NCI-H524 treated with DMSO at 0.1 percent for 48 hours (cell line): ENCODE measurements around the gene OSGIN1.

Experiments used
- DNase-seq: peaks from one replicate; lab custom pipeline; 2025; lab: John Stamatoyannopoulos, UW

OSGIN1 gene

GRCh38 chr16:83958137-83958845 is 5.3 kb downstream of the OSGIN1 start:
- peak; percentile 49 for DNase-seq

DNA sequence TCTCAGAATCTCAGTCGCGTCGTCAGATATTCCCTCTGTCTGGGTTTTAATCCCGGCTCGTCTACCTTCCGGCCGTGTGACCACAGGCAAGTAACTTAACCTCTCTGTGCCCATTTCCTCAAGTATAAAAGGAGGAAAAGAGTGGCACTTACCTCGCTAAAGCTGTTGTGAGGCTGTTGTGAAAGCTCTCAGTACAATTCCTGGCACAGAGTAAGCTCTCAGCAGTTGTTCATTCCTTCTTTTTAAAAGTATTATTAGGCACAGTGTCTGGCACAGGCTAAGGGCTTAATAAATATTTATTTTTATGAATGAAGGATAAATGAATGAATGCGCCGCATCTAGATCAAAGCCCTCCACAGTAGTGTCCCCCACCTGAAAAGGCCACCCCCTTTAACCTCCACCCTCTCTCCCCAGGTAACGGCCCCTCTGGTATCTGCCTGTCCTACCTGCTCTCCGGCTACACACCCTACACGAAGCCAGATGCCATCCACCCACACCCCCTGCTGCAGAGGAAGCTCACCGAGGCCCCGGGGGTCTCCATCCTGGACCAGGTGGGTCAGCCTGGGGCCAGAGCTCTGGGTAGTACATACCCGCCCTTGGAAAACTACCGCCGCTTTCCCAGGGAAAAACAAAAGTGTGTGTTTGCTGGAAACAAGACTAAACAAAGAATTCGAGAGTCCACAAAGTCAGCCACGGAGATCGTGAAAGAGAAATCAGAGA is 6.0 kb downstream of the OSGIN1 start:
- no peak for DNase-seq

DNA sequence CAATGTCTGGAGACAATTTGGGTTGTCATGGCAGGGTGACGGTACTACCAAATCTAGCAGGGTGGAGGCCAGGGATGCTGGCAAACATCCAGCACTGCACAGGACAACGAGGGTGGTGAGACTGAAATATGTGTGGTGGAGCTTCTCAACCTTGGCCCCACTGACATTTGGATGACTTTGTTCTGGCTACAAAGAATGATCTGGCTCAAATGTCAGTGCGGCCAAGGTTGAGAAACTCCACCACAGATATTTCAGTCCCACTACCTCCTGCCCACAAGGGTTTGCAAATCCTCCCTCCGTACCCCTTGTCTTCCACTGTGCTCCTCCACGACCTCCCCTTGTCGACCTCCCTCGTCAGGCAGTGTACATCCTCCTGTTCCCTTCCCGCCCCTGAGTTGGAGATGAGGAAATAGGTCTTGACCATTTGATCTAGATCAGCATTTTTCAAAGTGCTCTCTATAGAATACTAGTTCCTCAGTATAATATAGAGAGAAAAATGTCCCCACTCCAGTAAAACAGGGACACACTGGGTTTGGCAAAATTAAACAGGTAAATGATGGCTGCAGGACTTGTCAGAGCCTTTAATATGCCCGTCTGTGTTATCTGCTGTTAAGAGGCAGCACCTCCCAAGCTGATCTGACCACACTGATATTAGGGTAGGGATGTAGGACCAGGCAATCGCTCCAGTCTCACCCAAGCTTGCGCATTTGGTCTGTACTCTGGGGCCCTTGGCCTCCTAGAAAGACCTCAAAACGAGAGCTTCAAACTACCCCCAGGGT is 6.8 kb downstream of the OSGIN1 start:
- DNase-seq, result no peak

DNA sequence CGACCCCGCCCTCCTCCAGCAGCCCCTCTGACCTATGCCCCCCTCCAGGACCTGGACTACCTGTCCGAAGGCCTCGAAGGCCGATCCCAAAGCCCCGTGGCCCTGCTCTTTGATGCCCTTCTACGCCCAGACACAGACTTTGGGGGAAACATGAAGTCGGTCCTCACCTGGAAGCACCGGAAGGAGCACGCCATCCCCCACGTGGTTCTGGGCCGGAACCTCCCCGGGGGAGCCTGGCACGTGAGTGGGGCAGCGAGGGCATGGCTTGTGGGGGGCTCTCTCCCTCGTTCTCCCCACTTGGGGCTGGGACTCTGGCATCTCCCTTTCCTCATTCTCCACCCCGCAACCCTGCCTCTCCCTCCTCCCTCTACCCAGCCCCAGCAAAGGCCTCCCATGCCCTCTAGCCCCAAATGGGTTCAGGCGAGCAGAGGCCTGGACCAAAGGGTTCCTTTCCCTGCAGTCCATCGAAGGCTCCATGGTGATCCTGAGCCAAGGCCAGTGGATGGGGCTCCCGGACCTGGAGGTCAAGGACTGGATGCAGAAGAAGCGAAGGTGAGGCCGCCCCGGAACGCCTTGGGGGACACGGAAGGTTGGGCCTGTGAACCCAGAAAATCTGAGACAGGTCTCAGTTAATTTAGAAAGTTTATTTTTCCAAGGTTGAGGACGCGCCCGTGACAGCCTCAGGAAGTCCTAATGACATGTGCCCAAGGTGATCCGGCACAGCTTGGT is 7.6 kb downstream of the OSGIN1 start:
- DNase-seq, result no peak

GRCh38 chr16:83961591-83961990 is 8.6 kb downstream of the OSGIN1 start:
- no peak for DNase-seq

DNA sequence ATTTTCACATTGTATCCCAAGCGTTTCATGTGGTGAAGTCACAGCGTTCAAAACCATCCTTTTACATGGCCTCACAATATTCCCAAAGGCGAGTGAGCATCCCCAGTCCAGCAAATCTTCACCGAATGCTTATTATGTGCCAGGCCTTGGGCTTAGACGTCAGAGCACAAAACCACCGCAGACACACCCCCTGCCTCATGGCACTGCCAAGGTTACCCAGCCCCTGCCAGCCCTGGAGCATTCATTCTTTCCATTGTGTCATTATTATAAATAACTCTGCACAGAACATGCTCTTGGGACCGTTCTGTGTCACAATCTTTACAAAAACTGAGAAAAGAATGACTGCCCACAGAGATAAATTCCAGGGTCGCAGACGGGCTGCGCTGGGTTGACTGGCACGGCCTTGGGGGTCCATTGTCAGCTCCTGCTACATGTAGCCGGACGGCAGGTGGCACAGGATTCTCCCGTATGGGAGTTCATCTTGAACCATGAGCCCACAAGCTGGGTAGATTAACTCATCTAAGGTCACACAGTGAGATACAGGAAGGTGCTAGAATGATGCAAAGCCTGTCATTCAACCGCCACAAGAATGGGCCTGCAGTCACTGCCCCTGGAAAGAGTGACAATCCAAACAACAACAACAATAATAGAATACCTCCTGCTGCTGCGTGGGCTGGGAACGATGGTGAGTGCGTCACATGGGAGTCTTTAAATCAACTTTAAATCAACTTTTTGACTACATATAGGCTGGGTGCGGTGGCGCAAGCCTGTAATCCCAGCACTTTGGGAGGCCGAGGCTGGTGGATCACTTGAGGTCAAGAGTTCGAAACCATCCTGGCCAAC is 10.5 kb downstream of the OSGIN1 start:
- DNase-seq, result no peak

- DNase-seq, result no peak
These were observed 11.8 kb downstream of the OSGIN1 start for GRCh38 chr16:83964684-83965443.

- no peak for DNase-seq
These were observed 12.6 kb downstream of the OSGIN1 start for GRCh38 chr16:83965444-83966152.

DNA sequence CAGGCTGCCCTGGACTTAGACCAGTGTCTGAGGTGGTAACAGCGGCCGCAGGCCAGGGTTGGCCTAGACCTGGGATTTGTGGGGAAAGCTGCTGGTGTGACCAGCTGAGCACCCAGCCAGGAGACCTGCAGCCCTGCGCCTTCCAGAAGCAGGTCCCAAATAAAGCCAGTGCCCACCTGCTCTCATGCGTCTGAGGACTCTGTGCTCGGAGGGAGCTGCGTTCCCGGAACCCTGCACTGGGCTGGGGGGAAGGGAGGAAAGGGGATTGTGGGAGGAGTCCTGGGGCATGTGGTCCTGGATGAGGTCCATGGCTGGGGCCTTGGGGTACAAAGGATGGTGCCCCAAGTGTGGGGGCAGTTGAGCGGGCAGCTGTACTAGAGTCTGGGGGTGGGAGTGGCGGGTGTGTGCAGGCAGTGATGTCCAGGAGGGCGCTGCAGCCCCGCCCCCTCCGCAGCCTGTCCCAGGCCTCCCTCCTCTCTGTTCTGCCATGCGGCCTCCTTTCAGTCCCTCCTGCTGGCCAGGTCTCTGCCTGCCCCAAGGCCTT is 13.2 kb downstream of the OSGIN1 start:
- no peak for DNase-seq

DNA sequence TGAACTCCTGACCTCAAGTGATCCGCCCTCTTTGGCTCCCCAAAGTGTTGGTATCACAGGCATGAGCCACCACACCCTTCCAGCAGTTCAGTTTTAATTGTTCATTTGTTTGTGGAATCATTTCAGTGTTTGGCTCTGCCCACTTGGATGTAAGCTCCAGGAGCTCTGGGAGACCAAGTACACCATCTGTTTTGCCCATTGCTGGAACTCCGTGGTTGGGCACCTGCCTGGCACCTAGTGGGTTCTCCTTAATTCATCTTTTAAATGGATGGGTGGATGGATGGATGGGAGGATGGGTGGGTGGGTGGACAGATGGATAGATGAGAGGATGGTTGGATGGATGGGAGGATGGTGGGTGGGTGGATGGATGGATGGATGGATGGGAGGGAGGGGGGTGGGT is 14.1 kb downstream of the OSGIN1 start:
- DNase-seq, result no peak

- no peak for DNase-seq
These were observed 14.8 kb downstream of the OSGIN1 start, which contains the start of gene NECAB2 for GRCh38 chr16:83967838-83968305. NECAB2 (plus strand) TSS chr16:83968244; CDS start chr16:83968649, 405 bp downstream.

GRCh38 chr16:83968306-83968851 is 15.3 kb downstream of the OSGIN1 start:
- no peak for DNase-seq

DNA sequence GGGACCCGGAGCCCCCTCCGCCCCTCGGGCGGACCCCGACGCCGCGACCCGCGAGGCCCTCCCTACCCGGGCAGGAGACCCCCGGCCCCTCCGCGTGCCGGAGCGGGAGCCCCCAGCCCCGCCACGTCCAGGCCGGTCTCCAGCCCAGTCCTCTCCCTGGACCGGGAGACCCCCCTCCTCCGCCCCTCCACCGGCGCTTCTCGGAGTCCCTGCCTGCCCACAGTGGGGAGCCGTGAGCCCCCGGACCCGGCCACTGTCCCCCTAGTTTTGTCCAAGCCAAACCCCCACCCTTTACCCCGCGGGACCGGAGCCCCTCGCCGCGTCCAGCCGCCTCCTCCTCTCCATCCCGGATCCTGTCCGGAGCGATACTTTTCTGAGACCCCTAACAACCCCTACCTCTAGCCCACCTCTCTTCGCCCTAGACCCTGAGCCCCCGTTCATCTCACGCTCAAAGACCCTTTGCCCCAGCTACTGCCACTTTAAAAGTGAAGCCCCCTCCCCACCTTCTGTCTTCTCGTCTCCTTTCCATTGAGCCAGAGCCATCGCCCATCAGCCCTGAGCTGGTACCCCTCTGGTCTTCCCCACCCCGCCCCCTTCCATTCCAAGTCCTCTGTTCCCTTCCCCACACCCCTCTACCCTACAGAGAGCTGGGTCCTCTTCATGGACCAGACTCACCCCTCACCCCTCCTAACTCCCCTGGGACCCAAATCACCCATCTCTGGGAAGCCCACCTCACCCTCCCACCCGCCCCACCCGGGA is 16.0 kb downstream of the OSGIN1 start:
- no peak for DNase-seq

DNA sequence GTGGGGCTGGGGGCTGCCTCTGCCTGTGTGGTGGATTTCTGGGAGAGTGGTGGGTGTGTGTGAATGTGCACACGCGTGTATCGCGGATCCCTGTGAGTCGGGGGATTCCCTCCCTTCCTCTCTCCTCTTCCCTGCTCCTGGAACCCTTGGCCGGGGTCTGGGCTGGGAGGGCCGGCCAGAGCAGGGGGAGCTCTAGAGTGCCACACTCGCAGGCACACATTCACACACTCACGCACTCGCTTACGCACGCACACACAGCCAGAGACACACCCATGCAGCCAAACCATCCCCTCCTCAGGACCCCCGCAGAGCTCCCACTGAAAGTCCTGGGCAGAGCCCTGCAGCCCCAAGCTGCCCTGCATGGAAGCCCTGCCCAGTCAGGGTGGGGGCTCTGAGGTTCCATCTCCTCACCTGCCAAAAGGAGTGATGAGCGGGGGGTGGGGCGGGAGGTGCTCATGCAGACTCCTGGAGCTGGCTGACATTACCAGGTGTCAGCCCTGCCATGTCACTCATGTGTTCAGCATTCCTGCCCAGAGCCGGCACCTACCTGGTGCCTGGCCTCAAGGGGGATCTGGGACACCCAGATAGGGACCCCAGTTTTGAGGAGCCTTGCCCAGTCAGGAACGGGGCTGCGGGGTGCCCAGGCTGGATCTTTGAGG is 16.9 kb downstream of the OSGIN1 start:
- DNase-seq, result no peak

DNA sequence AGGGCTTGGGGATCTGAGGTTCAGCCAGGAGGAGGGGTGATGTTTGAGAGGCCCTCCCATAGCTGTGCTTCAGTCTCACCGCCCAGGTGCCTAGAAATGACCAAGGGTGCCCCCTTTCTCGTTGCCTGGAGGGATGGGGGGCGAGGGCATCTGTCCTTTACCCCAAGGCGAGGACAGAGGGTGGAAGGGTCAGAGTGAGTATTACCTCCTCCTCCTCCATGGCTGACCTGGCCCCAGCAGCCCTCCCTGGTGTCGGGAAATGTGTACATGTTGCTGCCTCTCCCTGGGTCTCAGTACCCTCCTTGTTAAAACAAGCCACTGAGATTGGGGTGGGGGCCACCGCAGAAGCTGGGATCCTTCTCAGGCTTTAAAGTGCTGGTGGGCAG is 17.4 kb downstream of the OSGIN1 start:
- DNase-seq, result no peak

GRCh38 chr16:83971165-83972130 is 18.4 kb downstream of the OSGIN1 start:
- no peak for DNase-seq
